Endothelial cell of umbilical vein (primary cell): ENCODE measurements around the gene RASGRF1. TPM values are rescaled to one million over a fixed set of nuclear protein-coding genes. Genes with fewer than 3 reads are reported as not detected.

Experiments
- BruUV-seq: library from RNA; stranded (reverse); fragments of 400-500 nt; replicated peaks from 2 replicates; lab custom pipeline; 2021; lab: Mats Ljungman, UMichigan
- CTCF ChIA-PET: fragments of 300-600, 350-600 bp; sonication (Branson Sonifier 250); formaldehyde crosslinking; loops from one replicate; lab custom pipeline; 2021; ENCODE audit warnings: antibody characterized with exemption, inconsistent platforms; lab: Charles Lee
- POLR2A ChIA-PET: fragments of 300-600, 350-600 bp; sonication (Branson Sonifier 250); formaldehyde crosslinking; loops from one replicate; lab custom pipeline; 2021; ENCODE audit warnings: antibody characterized with exemption, inconsistent platforms; lab: Charles Lee
- DNase-seq: peaks from one replicate; pipeline ENCODE4 v3.0.0-alpha.2; 2011; ENCODE audit warnings: low read depth, low spot score
- FAIRE-seq: peaks from 2 replicates; lab custom pipeline; 2011; peaks lifted over from hg19 to GRCh38; lab: Jason Lieb, UNC
- H2AFZ ChIP-seq: 2 replicates; pipeline ENCODE4 v1.6.0; 2012; ENCODE audit warnings: low read depth, low read length, control low read depth, inconsistent platforms
- H3K27ac ChIP-seq: 2 replicates; pipeline ENCODE4 v1.5.1; 2011; ENCODE audit warnings: low read depth, mild to moderate bottlenecking, control low read depth, low read length, moderate library complexity; ENCODE audit not compliant: insufficient read depth
- H3K27me3 ChIP-seq, 2 experiments: 2 replicates each; pipeline versions ENCODE4 v1.6.0 to v1.6.1; 2011; ENCODE audit warnings: low read length in 2 of 2, mixed read lengths in 1 of 2; ENCODE audit not compliant: control insufficient read depth in 2 of 2, insufficient read depth in 2 of 2
- H3K36me3 ChIP-seq, 2 experiments: 2 replicates in 1 of 2; 3 replicates in 1 of 2; pipeline ENCODE4 v1.5.1; 2011; ENCODE audit warnings: low read length in 2 of 2, mild to moderate bottlenecking in 1 of 2, moderate library complexity in 1 of 2; ENCODE audit not compliant: control insufficient read depth in 2 of 2, insufficient read depth in 2 of 2; ENCODE audit errors: extremely low read depth in 1 of 2
- H3K4me1 ChIP-seq: 3 replicates; pipeline ENCODE4 v1.5.1; 2011; ENCODE audit warnings: mild to moderate bottlenecking, low read length; ENCODE audit not compliant: control insufficient read depth, insufficient read depth; ENCODE audit errors: extremely low read depth
- H3K4me2 ChIP-seq: 2 replicates; pipeline ENCODE4 v1.6.1; 2011; ENCODE audit warnings: low read length, control low read depth, mixed read lengths; ENCODE audit not compliant: insufficient read depth
- H3K4me3 ChIP-seq, 3 experiments: fragments of 200-600 bp in 1 of 3; sonication (generic), shearing (Covaris generic) in 1 of 3; replicated peaks in 1 of 3; 2 replicates each; pipeline ENCODE4 v1.5.1; 2011 to 2016; ENCODE audit warnings: control low read depth in 3 of 3, low read length in 3 of 3, mild to moderate bottlenecking in 2 of 3, inconsistent platforms in 1 of 3, low read depth in 1 of 3, moderate library complexity in 1 of 3; ENCODE audit not compliant: insufficient read depth in 1 of 3
- H3K79me2 ChIP-seq: 2 replicates; pipeline ENCODE4 v1.6.0; 2012; ENCODE audit warnings: low read length, inconsistent platforms; ENCODE audit not compliant: control insufficient read depth, insufficient read depth
- H3K9ac ChIP-seq: replicated peaks from 2 replicates; pipeline ENCODE3; 2011; ENCODE audit warnings: low read length, control low read depth; ENCODE audit not compliant: insufficient read depth; ENCODE audit errors: extremely low read depth
- H3K9me1 ChIP-seq: replicated peaks from 3 replicates; pipeline ENCODE4 v1.6.0; 2011; ENCODE audit warnings: mild to moderate bottlenecking, low read length; ENCODE audit not compliant: control insufficient read depth, insufficient read depth; ENCODE audit errors: extremely low read depth
- H3K9me3 ChIP-seq: replicated peaks from 2 replicates; pipeline ENCODE4 v1.5.1; 2012; ENCODE audit warnings: low read length, inconsistent platforms; ENCODE audit not compliant: control insufficient read depth, insufficient read depth
- H4K20me1 ChIP-seq: replicated peaks from 2 replicates; pipeline ENCODE3; 2011; ENCODE audit warnings: mild to moderate bottlenecking, low read length; ENCODE audit not compliant: control insufficient read depth, insufficient read depth; ENCODE audit errors: extremely low read depth
- CTCF ChIP-seq, 2 donors: IDR thresholded peaks; 1 replicate in 1 of 2; 2 replicates in 1 of 2; pipeline ENCODE4 v1.5.1; 2011; ENCODE audit warnings: low read length in 2 of 2, mild to moderate bottlenecking in 2 of 2, moderate library complexity in 2 of 2, control low read depth in 1 of 2, inconsistent platforms in 1 of 2, low read depth in 1 of 2; ENCODE audit not compliant: insufficient read depth in 1 of 2; ENCODE audit errors: extremely low read depth in 1 of 2
- EZH2 ChIP-seq: IDR thresholded peaks from 2 replicates; pipeline ENCODE4 v1.6.1; 2012; ENCODE audit warnings: borderline replicate concordance, low read depth, mild to moderate bottlenecking, moderate library complexity, low read length, inconsistent platforms; ENCODE audit not compliant: severe bottlenecking
- FOS ChIP-seq: IDR thresholded peaks from 2 replicates; pipeline ENCODE4 v1.6.1; 2011; ENCODE audit warnings: mild to moderate bottlenecking, low read length, moderate library complexity, borderline replicate concordance; ENCODE audit not compliant: insufficient read depth
- GATA2 ChIP-seq: IDR thresholded peaks from 2 replicates; pipeline ENCODE4 v1.7.0; 2011; ENCODE audit warnings: low read depth, mild to moderate bottlenecking, moderate library complexity, mixed read lengths, low read length; ENCODE audit not compliant: insufficient read length, insufficient read depth
- JUN ChIP-seq: IDR thresholded peaks from 2 replicates; pipeline ENCODE4 v1.6.1; 2011; ENCODE audit warnings: borderline replicate concordance, low read depth; ENCODE audit not compliant: insufficient read length, insufficient read depth
- MYC ChIP-seq: IDR thresholded peaks from one replicate; pipeline ENCODE4 v1.6.1; 2011; ENCODE audit warnings: mild to moderate bottlenecking, low read depth, low read length
- POLR2A ChIP-seq: IDR thresholded peaks from 2 replicates; pipeline ENCODE4 v1.6.1; 2012; ENCODE audit warnings: low read depth, mild to moderate bottlenecking, control low read depth, low read length
- POLR2AphosphoS5 ChIP-seq: IDR thresholded peaks from 2 replicates; pipeline ENCODE4 v1.6.1; 2012; ENCODE audit warnings: low read depth, mild to moderate bottlenecking, control low read depth, low read length, moderate library complexity; ENCODE audit not compliant: insufficient read depth
- dilution Hi-C: fragments of 300-500 bp; cut with MboI; formaldehyde crosslinking; loops from one replicate; pipeline ENCODE4 v1.15.0; 2019; ENCODE audit warnings: low sequenced_read_pairs; ENCODE audit not compliant: extremely low pct_ligation_motif_present
- intact Hi-C: fragments of 100-400 bp; cut with micrococcal nuclease; formaldehyde crosslinking; loops from one replicate; pipeline ENCODE4 v1.10.0; 2022
- polyA plus RNA-seq, 4 experiments: library from polyadenylated mRNA; depleted of rRNA in 3 of 4; stranded (reverse) in 3 of 4; unstranded in 1 of 4; fragments of >200 nt; gene quantifications; 2 replicates each; pipeline versions ENCODE4 v1.2.1 to v1.2.3, GENCODE V29; 2011 to 2012; ENCODE audit warnings: missing spikeins in 1 of 4
- total RNA-seq: library from RNA; stranded (reverse); gene quantifications from 2 replicates; pipeline ENCODE4 v1.2.3, GENCODE V29; 2021
- TF ChIP-seq, protein P1 (sequence below): IDR thresholded peaks from 2 replicates; pipeline ENCODE4 v1.6.1; 2011; ENCODE audit not compliant: insufficient read depth, insufficient read length

Gene RASGRF1
- total and polyA plus RNA-seq, 2 donors (not counting 3 experiments of a cell fraction or from before 2014, with no cell fraction given) = 0.04 TPM; not detected in 1

GRCh38 chr15:78978601-78979179 lies 111.9 kb downstream of the RASGRF1 start:
- no peak overlapping the region for H3K27ac ChIP-seq
- dilution Hi-C loops (no loop called here), intact Hi-C loops (loop anchor here (1.0 kb wide), 1 partner anchor 69 kb away; no protein-coding TSS in a partner anchor)
- H3K4me1 ChIP-seq = no peaks in the 10 kb centered on the region
- ChIA-PET CTCF (interaction anchor here (0.6 to 5.4 kb wide), 9 partner anchors 8 to 206 kb away, joined by 3 to 60 read pairs (median 9); no protein-coding TSS in a partner anchor), POLR2A (interaction anchor here (0.7 kb wide), 1 partner anchor 10 kb away, joined by 5 read pairs; no protein-coding TSS in a partner anchor)
- DNase-seq (no peak), FAIRE-seq (no peak)
- no TSS peak for BruUV-seq
- H2AFZ ChIP-seq = peak overlapping the region; percentile 41
- no peaks in the 10 kb centered on the region for H3K9me1 ChIP-seq
- no peaks in the 10 kb centered on the region for H3K79me2 ChIP-seq
- no peaks in the 10 kb centered on the region for H3K9me3 ChIP-seq
- no peaks in the 10 kb centered on the region for H4K20me1 ChIP-seq
- H3K4me2 ChIP-seq = no peak overlapping the region
- H3K36me3 ChIP-seq = no peaks in the 10 kb centered on the region
- H3K9ac ChIP-seq = no peak overlapping the region
- H3K4me3 ChIP-seq = no peak overlapping the region
- peaks cover 0 to 2% of the 10 kb centered on the region in 2 experiments for H3K27me3 ChIP-seq
- TF ChIP-seq POLR2A = no peak
- no peak for TF ChIP-seq EZH2

- intact Hi-C loops = no loop called here
- Histone ChIP-seq H3K9ac (no peak overlapping the region), H3K9me3 (no peaks in the 10 kb centered on the region), H3K36me3 (no peaks in the 10 kb centered on the region), H4K20me1 (no peaks in the 10 kb centered on the region), H3K27me3 (no peaks in the 10 kb centered on the region), H3K9me1 (no peaks in the 10 kb centered on the region), H3K27ac (no peak overlapping the region), H3K79me2 (no peaks in the 10 kb centered on the region), H3K4me2 (no peak overlapping the region), H3K4me3 (no peak overlapping the region), H2AFZ (no peak overlapping the region), H3K4me1 (no peaks in the 10 kb centered on the region)
- no peak for FAIRE-seq
- dilution Hi-C loops = no loop called here
- ChIA-PET CTCF (interaction anchor here (3.5 to 5.4 kb wide), 2 partner anchors 28 to 70 kb away, joined by 53 to 60 read pairs; no protein-coding TSS in a partner anchor), POLR2A (interaction anchor here (0.7 kb wide), 1 partner anchor 11 kb away, joined by 5 read pairs; no protein-coding TSS in a partner anchor)
- BruUV-seq = no TSS peak
- no peak for DNase-seq
- TF ChIP-seq EZH2 = no peak
- no peak for TF ChIP-seq CTCF (IDR thresholded peaks at IDR 0.05; ENCODE audit: extremely low read depth in 1 of 2, insufficient read depth in 1 of 2, low read depth in 1 of 2, low read length in 2 of 2)
- TF ChIP-seq GATA2 = no peak
- no peak for TF ChIP-seq POLR2A
- TF ChIP-seq POLR2AphosphoS5 = no peak
- TF ChIP-seq, protein P1, sequence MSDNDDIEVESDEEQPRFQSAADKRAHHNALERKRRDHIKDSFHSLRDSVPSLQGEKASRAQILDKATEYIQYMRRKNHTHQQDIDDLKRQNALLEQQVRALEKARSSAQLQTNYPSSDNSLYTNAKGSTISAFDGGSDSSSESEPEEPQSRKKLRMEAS = no peak
- no peak for TF ChIP-seq MYC
- no peak for TF ChIP-seq JUN
- TF ChIP-seq FOS = no peak
Observed at GRCh38 chr15:78977591-78978347, 112.8 kb downstream of the RASGRF1 start.
